H9 (cell line): ENCODE results near the gene SYT2. TPM values are rescaled to one million over a fixed set of nuclear protein-coding genes. Genes with fewer than 3 reads are reported as not detected.
"Not testable (repeated sequence)": the region's sequence is repeated elsewhere in the genome, so short reads cannot be mapped to it uniquely, and the experiment has no call there.

Experiments used
- DNase-seq: peaks from one replicate; pipeline ENCODE4 v3.0.0-alpha.2; 2017
- H2AFZ ChIP-seq: one replicate; pipeline ENCODE4 v1.6.1; 2013; ENCODE audit warnings: mild to moderate bottlenecking, low read length, control low read depth, moderate library complexity
- H2AK5ac ChIP-seq: 2 replicates; pipeline ENCODE4 v1.6.1; 2013; ENCODE audit warnings: low read length, control low read depth, mixed read lengths; ENCODE audit not compliant: insufficient read length
- H2BK120ac ChIP-seq: one replicate; pipeline ENCODE4 v1.6.1; 2013; ENCODE audit warnings: low read depth, mild to moderate bottlenecking, low read length, control low read depth, inconsistent platforms; ENCODE audit not compliant: poor library complexity, severe bottlenecking
- H2BK12ac ChIP-seq: 2 replicates; pipeline ENCODE4 v1.6.1; 2013; ENCODE audit warnings: low read length, control low read depth, mixed read lengths, low read depth; ENCODE audit not compliant: insufficient read length
- H2BK15ac ChIP-seq: 2 replicates; pipeline ENCODE4 v1.6.1; 2013; ENCODE audit warnings: low read depth, low read length, control low read depth
- H2BK20ac ChIP-seq: one replicate; pipeline ENCODE4 v1.6.1; 2013; ENCODE audit warnings: low read depth, mild to moderate bottlenecking, low read length, control low read depth, inconsistent platforms; ENCODE audit not compliant: poor library complexity, severe bottlenecking
- H2BK5ac ChIP-seq: 2 replicates; pipeline ENCODE4 v1.6.1; 2013; ENCODE audit warnings: low read length, control low read depth, mixed read lengths; ENCODE audit not compliant: insufficient read length
- H3K14ac ChIP-seq: 2 replicates; pipeline ENCODE4 v1.6.1; 2013; ENCODE audit warnings: low read length, control low read depth; ENCODE audit not compliant: insufficient read depth
- H3K18ac ChIP-seq: 2 replicates; pipeline ENCODE4 v1.6.1; 2013; ENCODE audit warnings: low read depth, mild to moderate bottlenecking, mixed read lengths, low read length, control low read depth; ENCODE audit not compliant: insufficient read length
- H3K23ac ChIP-seq: 2 replicates; pipeline ENCODE4 v1.6.1; 2013; ENCODE audit warnings: low read length, control low read depth, mixed read lengths, low read depth; ENCODE audit not compliant: insufficient read length
- H3K23me2 ChIP-seq: 2 replicates; pipeline ENCODE4 v1.6.1; 2013; ENCODE audit warnings: low read depth, mild to moderate bottlenecking, mixed read lengths, low read length, control low read depth; ENCODE audit not compliant: insufficient read length, poor library complexity, severe bottlenecking
- H3K27ac ChIP-seq: 2 replicates; pipeline ENCODE4 v1.5.1; 2013; ENCODE audit warnings: low read length, control low read depth, mixed read lengths, low read depth; ENCODE audit not compliant: insufficient read length
- H3K27me3 ChIP-seq: 2 replicates; pipeline ENCODE4 v1.6.1; 2013; ENCODE audit warnings: low read length, control low read depth, inconsistent platforms; ENCODE audit not compliant: insufficient read depth
- H3K4ac ChIP-seq: 2 replicates; pipeline ENCODE4 v1.6.1; 2013; ENCODE audit warnings: low read depth, mild to moderate bottlenecking, control low read depth, inconsistent platforms, low read length, moderate library complexity
- H3K4me1 ChIP-seq: 2 replicates; pipeline ENCODE4 v1.6.1; 2013; ENCODE audit warnings: low read length, control low read depth, inconsistent platforms; ENCODE audit not compliant: insufficient read depth
- H3K4me2 ChIP-seq: 2 replicates; pipeline ENCODE4 v1.6.1; 2013; ENCODE audit warnings: low read length, control low read depth, mixed read lengths; ENCODE audit not compliant: insufficient read length, insufficient read depth
- H3K56ac ChIP-seq: 2 replicates; pipeline ENCODE4 v1.6.1; 2013; ENCODE audit warnings: low read depth, mild to moderate bottlenecking, mixed read lengths, low read length, control low read depth; ENCODE audit not compliant: insufficient read length
- H3K79me1 ChIP-seq: 2 replicates; pipeline ENCODE4 v1.6.1; 2013; ENCODE audit warnings: low read depth, mild to moderate bottlenecking, moderate library complexity, low read length, control low read depth, inconsistent platforms; ENCODE audit not compliant: insufficient read depth, poor library complexity, severe bottlenecking
- H3K79me2 ChIP-seq: 2 replicates; pipeline ENCODE4 v1.6.1; 2013; ENCODE audit warnings: low read length, control low read depth, inconsistent platforms; ENCODE audit not compliant: insufficient read depth
- H3K9ac ChIP-seq: 2 replicates; pipeline ENCODE4 v1.6.1; 2013; ENCODE audit warnings: low read length, control low read depth, mixed read lengths; ENCODE audit not compliant: insufficient read length; ENCODE audit errors: extremely low read depth
- H3K9me3 ChIP-seq: one replicate; pipeline ENCODE4 v1.6.1; 2013; ENCODE audit warnings: low read depth, low read length, inconsistent platforms; ENCODE audit not compliant: control insufficient read depth
- H3T11ph ChIP-seq: one replicate; pipeline ENCODE4 v1.6.1; 2013; ENCODE audit warnings: mild to moderate bottlenecking, low read length, control low read depth, inconsistent platforms
- H4K20me1 ChIP-seq: one replicate; pipeline ENCODE4 v1.6.1; 2013; ENCODE audit not compliant: control insufficient read depth, insufficient read length, insufficient read depth
- H4K5ac ChIP-seq: 2 replicates; pipeline ENCODE4 v1.6.1; 2013; ENCODE audit warnings: low read depth, mild to moderate bottlenecking, mixed read lengths, low read length, control low read depth; ENCODE audit not compliant: insufficient read length
- H4K8ac ChIP-seq: replicated peaks from 2 replicates; pipeline ENCODE4 v1.6.1; 2013; ENCODE audit warnings: low read length, control low read depth, mixed read lengths, low read depth; ENCODE audit not compliant: insufficient read length
- H4K91ac ChIP-seq: 2 replicates; pipeline ENCODE4 v1.6.1; 2013; ENCODE audit warnings: low read depth, mild to moderate bottlenecking, moderate library complexity, mixed read lengths, low read length, control low read depth; ENCODE audit not compliant: insufficient read length
- H3K27ac Mint-ChIP-seq, 3 experiments: 2 replicates in 2 of 3; 3 replicates in 1 of 3; pipeline ENCODE4 v1.8.0; 2020 to 2021; ENCODE audit warnings: mixed read lengths in 3 of 3, mild to moderate bottlenecking in 1 of 3, moderate library complexity in 1 of 3
- H3K27me3 Mint-ChIP-seq: 2 replicates; pipeline ENCODE4 v1.8.0; 2021; ENCODE audit warnings: low read depth, mild to moderate bottlenecking, moderate library complexity, mixed read lengths
- H3K36me3 Mint-ChIP-seq, 3 experiments: 2 replicates in 2 of 3; 3 replicates in 1 of 3; pipeline ENCODE4 v1.8.0; 2020 to 2021; ENCODE audit warnings: low read depth in 3 of 3, mixed read lengths in 3 of 3; ENCODE audit not compliant: insufficient read depth in 1 of 3
- H3K4me1 Mint-ChIP-seq, 2 experiments: 2 replicates each; pipeline ENCODE4 v1.8.0; 2020; ENCODE audit warnings: mixed read lengths in 2 of 2
- H3K4me3 Mint-ChIP-seq, 2 experiments: 2 replicates in 1 of 2; 3 replicates in 1 of 2; pipeline ENCODE4 v1.8.0; 2020 to 2021; ENCODE audit warnings: mild to moderate bottlenecking in 2 of 2, mixed read lengths in 2 of 2, moderate library complexity in 1 of 2
- H3K9me3 Mint-ChIP-seq, 2 experiments: 2 replicates in 1 of 2; 3 replicates in 1 of 2; pipeline ENCODE4 v1.8.0; 2020; ENCODE audit warnings: mild to moderate bottlenecking in 2 of 2, mixed read lengths in 2 of 2, moderate library complexity in 1 of 2
- WGBS: extraction: QIAGEN DNeasy Blood & Tissue Kit; methylation state at CpG from one replicate; pipeline ENCODE4 v1.1.7; 2013; ENCODE audit warnings: missing lambda C conversion rate, low lambda C conversion rate, mixed read lengths; ENCODE audit not compliant: insufficient read length; ENCODE audit errors: extremely low coverage; 5-methylcytosine and 5-hydroxymethylcytosine counted together
- total RNA-seq: library from RNA; stranded (reverse); gene quantifications from 2 replicates; pipeline ENCODE4 v1.2.1, GENCODE V29; 2021

Gene SYT2
- total RNA-seq, 1 experiment from 2014 or later = 3.3 TPM

DNA sequence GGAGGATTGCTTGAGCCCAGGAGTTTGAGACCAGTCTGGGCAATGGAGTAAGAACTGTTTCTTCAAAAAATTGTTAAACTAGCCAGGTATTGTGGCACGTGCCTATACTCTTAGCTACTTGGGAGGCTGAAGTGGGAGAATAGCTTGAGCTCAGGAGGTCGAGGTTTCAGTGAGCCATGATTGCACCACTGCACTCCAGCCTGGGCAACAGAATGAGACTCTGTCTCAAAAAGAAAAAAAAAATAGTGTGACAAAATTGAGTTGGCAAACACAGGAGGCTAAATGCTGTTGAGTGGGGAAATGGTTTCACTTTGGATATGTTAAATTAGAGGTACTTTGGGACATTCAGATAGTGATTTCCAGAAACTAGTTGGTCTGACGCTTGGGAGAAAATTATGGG is 163.9 kb downstream of the SYT2 start:
- not testable (repeated sequence) for H2BK5ac ChIP-seq, H3K4ac ChIP-seq, H3K4me1 ChIP-seq, H3K36me3 Mint-ChIP-seq, H3K23ac ChIP-seq, H3K79me1 ChIP-seq, H2BK12ac ChIP-seq, H2AFZ ChIP-seq, H3K4me2 ChIP-seq, H3K4me1 Mint-ChIP-seq, H3K9me3 Mint-ChIP-seq, H2BK15ac ChIP-seq, H4K91ac ChIP-seq, H3K4me3 Mint-ChIP-seq, DNase-seq, H3K79me2 ChIP-seq, H2BK120ac ChIP-seq, H4K20me1 ChIP-seq, H2BK20ac ChIP-seq, H2AK5ac ChIP-seq, H3K27me3 ChIP-seq, H3T11ph ChIP-seq, H3K18ac ChIP-seq, H3K56ac ChIP-seq, H3K27ac Mint-ChIP-seq, H3K27me3 Mint-ChIP-seq, H3K9ac ChIP-seq, H4K8ac ChIP-seq, H3K27ac ChIP-seq, H3K9me3 ChIP-seq, H4K5ac ChIP-seq, H3K23me2 ChIP-seq, H3K14ac ChIP-seq
- no CpG with 5 or more reads among the region's 3 CpGs for WGBS

DNA sequence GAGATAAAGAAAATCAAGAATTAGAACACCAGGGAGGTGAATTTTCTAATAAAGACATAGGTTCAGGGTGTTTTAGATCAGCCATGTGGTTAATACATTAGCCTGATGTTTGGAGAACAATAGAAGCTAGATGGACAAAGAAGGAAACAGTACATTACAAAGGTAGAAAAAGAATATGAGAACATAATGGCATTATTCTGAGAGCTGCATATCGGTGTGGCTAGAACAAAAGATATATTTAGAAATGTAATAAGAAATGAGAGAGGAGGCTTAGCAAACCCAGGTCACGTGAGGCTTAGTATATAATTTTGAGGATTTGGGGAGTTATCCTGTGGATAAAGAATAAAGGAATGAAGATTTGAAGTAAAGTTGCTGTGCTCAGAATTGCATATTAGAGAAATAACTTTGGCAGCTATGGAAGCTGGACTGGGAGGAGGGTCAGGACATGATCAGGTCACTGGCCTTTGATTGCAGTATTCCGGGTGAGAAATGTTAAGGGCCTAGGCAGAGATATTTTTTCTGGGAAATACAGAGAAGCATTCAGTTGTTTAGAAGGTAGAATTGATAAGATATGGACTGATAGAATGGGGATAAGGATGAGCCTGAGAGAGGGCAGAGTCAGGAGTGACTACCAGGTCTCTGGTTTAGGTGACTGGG is 164.5 kb downstream of the SYT2 start:
- not testable (repeated sequence) for H2AFZ ChIP-seq, H2BK20ac ChIP-seq, H3K9me3 ChIP-seq, H4K20me1 ChIP-seq, H3K4me2 ChIP-seq, DNase-seq, H4K8ac ChIP-seq, H3K79me1 ChIP-seq, H2BK120ac ChIP-seq, H2AK5ac ChIP-seq, H3K9me3 Mint-ChIP-seq, H3K36me3 Mint-ChIP-seq, H3K23me2 ChIP-seq, H3K27me3 ChIP-seq, H3K4ac ChIP-seq, H4K91ac ChIP-seq, H2BK12ac ChIP-seq, H3K4me1 ChIP-seq, H3T11ph ChIP-seq, H3K18ac ChIP-seq, H3K14ac ChIP-seq, H2BK15ac ChIP-seq, H3K23ac ChIP-seq, H3K27me3 Mint-ChIP-seq, H2BK5ac ChIP-seq, H3K4me1 Mint-ChIP-seq, H4K5ac ChIP-seq, H3K56ac ChIP-seq, H3K4me3 Mint-ChIP-seq, H3K27ac ChIP-seq, H3K9ac ChIP-seq, H3K79me2 ChIP-seq
- WGBS = no CpG with 5 or more reads among the region's 3 CpGs
- H3K27ac Mint-ChIP-seq = peak overlapping the region in 1 of 3 experiments; percentile 5; a peak in 1 of 7 replicates
